ENCODE measurements around the gene KRTAP5-5.

GRCh38 chr11:1608363-1608762 lies 21.2 kb upstream of the KRTAP5-5 start, which contains the start of gene KRTAP5-3:
- TF ChIP-seq CTCF (IDR thresholded peaks at IDR 0.05; ENCODE audit: poor library complexity, severe bottlenecking) (no peak), TAF1 (IDR thresholded peaks at IDR 0.05; ENCODE audit: low read depth) (no peak)
